Tongue (tissue), 2 donors: ENCODE results near the gene CAMTA1. TPM values are rescaled to one million over a fixed set of nuclear protein-coding genes. Genes with fewer than 3 reads are reported as not detected.

ENCODE experiments used
- DNase-seq: peaks from one replicate; pipeline ENCODE4 v3.0.0-alpha.2; 2015
- total RNA-seq: library from RNA; depleted of rRNA; stranded (reverse); fragments of >200 nt; gene quantifications from one replicate; pipeline ENCODE4 v1.2.3, GENCODE V29; 2014

The CAMTA1 gene, protein sequence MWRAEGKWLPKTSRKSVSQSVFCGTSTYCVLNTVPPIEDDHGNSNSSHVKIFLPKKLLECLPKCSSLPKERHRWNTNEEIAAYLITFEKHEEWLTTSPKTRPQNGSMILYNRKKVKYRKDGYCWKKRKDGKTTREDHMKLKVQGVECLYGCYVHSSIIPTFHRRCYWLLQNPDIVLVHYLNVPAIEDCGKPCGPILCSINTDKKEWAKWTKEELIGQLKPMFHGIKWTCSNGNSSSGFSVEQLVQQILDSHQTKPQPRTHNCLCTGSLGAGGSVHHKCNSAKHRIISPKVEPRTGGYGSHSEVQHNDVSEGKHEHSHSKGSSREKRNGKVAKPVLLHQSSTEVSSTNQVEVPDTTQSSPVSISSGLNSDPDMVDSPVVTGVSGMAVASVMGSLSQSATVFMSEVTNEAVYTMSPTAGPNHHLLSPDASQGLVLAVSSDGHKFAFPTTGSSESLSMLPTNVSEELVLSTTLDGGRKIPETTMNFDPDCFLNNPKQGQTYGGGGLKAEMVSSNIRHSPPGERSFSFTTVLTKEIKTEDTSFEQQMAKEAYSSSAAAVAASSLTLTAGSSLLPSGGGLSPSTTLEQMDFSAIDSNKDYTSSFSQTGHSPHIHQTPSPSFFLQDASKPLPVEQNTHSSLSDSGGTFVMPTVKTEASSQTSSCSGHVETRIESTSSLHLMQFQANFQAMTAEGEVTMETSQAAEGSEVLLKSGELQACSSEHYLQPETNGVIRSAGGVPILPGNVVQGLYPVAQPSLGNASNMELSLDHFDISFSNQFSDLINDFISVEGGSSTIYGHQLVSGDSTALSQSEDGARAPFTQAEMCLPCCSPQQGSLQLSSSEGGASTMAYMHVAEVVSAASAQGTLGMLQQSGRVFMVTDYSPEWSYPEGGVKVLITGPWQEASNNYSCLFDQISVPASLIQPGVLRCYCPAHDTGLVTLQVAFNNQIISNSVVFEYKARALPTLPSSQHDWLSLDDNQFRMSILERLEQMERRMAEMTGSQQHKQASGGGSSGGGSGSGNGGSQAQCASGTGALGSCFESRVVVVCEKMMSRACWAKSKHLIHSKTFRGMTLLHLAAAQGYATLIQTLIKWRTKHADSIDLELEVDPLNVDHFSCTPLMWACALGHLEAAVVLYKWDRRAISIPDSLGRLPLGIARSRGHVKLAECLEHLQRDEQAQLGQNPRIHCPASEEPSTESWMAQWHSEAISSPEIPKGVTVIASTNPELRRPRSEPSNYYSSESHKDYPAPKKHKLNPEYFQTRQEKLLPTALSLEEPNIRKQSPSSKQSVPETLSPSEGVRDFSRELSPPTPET (N-terminal part only)
- total RNA-seq, result 60.6 TPM

GRCh38 chr1:6785318-6785727 is at the start of gene CAMTA1:
Gene CAMTA1 (plus strand): TSS chr1:6785454. CDS start chr1:6785531, 77 bp downstream.
- no peak for DNase-seq

DNA sequence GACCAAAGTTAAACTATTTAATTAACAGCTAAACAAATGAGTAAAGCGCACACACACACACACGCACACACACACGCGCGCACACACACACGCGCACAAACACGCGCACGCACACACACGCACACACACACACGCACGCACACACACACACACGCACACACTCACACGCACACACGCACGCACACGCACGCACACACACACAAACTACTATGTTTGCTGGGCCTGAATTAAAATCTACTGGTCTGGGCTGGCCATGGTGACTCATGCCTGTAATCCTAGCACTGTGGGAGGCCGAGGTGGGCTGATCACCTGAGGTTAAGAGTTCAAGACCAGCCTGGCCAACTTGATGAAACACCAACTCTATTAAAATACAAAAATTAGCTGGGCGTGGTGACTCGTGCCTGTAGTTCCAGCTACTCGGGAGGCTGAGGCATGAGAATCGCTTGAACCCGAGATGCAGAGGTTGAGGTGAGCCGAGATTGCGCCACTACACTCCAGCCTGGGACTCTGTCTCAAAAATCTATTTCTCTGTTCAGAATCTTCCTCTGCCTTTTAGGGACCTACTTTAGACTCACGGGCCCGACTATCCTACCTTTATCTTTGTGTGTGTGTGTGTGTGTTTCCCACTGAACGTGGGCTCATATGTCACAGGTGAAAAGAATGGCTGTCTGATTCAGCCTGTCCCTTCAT is 46.1 kb upstream of the CAMTA1 start:
- DNase-seq, result no peak

DNA sequence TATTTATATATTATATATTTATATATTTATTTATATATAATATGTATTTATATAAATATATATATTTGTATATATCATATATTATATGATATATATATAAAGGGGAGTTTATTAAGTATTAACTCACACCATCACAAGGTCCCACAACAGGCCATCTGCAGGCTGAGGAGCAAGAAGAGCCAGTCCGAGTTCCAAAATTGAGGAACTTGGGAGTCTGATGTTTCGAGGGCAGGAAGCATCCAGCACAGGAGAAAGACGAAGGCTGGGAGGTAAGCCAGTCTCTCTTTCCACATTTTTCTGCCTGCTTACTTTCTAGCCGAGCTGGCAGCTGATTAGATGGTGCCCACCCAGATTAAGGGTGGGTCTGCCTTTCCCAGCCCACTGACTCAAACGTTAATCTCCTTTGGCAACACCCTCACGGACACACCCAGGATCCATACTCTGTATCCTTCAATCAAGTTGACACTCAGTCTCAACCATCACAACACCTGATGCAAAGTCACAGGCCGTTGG is 42.5 kb upstream of the CAMTA1 start:
- DNase-seq, result peak; percentile 13

DNA sequence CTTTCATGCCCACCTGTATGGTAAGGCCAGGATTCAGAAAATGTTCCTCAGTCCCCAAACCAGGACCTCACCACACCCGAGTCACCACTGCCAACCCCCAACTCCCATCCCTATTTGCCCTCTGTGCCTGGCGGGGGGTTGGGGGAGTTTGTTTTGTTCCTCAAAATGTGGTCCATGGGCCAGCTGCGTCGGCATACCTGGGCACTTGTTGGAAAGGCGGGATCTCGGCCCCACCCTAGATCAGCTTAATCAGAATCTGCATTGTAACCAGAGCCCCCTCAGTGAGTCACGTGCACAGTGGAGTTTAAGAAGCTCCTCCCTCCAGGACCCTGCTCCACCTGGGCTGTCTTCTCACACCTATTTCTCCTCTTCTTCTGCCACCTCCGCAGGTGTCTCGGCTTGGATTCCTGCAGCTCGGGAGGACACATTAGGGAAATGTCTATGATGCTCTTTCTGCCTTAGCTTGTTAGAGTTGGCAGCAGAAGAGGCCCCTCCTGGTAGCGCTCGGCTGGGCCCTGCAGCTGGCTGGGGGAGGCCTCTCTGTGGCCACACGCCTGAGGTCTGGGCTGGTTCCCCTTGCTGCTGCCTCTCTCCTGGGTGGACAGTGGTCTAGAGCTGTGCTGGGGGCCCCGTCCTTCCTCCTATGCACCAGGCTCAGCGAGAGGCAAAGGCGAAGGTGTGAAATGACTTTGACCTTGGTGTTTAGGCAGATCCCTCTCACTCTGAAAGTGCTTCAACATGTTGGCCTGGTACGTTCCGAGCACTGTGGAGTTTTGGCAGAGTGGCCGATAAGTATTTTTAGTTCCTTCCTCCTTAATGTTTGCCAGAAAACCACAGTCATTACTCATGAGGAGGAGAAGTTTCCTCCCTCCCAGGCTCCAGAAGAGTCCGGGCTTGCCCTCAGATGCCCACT is 41.8 kb upstream of the CAMTA1 start:
- DNase-seq, result peak; percentile 67

- no peak for DNase-seq
Measured at GRCh38 chr1:6745073-6745472, 40.2 kb upstream of the CAMTA1 start.

GRCh38 chr1:6747674-6748073 is 37.6 kb upstream of the CAMTA1 start:
- DNase-seq, result no peak

DNA sequence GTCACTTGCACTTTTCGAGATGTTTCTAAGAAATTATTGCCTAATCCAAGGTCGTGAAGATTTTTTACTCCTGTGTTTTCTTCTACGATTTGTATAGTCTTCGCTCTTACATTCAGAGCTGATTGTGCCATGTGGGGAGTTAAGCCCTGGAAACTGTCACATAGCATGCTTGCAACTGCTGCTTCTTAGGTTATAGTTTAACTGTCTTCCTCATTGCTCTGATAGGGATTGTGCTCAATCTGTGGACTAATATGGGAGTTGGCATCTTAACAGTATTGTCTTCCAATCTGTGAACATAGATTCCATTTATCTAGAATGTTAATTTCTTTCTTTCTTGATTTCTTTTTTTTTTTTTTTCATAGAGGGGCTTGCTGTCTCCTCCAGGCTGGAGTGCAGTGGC is 34.8 kb upstream of the CAMTA1 start:
- DNase-seq, result no peak

DNA sequence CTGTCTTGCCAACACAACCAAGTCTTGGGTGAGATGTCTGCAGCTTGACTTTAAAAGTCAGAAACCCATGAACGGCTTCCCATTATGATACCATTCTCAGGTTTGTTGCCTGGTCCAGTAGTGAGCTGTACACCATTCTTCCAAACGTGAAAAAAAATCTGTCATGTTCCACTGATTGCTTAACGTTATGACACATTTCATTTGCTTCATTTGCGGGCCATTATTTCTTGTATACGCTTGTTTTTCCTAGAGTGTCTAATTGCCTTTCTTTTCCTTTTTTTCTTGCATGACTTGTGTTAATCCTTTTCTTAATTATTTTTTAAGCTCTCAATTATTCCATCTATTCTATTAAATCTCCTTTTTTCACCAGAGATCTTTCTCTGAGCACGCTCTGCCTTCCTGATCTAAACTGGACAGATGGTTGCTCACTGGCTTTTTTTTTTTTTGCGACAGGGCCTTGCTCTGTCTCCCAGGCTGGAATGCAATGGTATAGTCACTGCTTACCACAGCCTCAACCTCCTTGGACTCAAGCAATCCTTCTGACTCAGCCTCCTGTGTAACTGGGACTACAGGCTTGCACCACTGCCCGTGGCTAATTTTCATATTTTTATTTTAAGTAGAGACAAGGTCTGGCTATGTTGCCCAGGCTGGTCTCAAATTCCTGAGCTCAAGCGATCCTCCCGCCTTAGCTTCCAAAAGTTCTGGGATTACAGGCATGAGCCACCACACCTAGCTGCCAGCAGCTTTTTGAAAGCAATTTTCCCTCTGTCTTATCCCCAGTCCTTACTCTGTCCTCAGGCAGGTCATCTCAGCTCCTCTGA is 31.7 kb upstream of the CAMTA1 start:
- no peak for DNase-seq

DNA sequence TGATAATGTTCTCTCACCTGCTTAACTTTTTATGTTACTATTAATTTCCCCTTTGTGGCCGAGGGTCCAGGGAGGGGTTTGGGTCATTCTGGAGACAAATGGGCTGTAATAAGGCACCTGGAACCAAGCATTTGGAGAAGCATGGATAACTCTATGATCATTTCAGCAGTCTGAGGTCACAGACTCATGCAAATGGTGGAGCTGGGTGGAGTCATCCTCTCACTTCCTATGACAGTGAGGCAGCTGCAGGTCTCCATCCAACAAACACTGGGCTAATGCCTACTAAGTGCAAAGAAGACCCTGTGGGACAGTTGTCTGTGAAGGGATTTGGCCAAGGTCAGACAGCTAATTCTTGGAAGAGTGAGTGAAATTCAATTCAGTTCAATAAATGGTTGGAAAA is 28.8 kb upstream of the CAMTA1 start:
- DNase-seq, result no peak

GRCh38 chr1:6757719-6758435 is 27.4 kb upstream of the CAMTA1 start:
- DNase-seq, result no peak

GRCh38 chr1:6761196-6761737 is 24.0 kb upstream of the CAMTA1 start:
- DNase-seq, result no peak

DNA sequence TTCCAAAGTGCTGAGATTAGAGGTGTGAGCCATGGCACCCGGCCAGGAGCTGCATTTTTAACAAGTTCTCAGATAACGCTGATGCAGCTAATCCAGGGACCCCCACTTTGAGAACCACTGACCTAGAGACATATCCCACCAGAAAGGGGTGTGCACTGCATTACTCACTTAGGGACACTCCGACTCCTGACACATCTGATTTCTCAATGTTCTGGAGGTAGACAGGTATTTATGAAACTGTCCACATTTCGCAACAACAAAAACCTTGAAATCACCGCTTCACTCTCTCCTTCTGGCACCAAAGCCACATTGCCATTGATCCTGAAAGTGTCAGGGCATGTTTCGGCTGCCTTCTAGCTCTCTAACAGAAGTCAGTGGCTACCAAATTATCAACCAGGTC is 23.2 kb upstream of the CAMTA1 start:
- no peak for DNase-seq

DNA sequence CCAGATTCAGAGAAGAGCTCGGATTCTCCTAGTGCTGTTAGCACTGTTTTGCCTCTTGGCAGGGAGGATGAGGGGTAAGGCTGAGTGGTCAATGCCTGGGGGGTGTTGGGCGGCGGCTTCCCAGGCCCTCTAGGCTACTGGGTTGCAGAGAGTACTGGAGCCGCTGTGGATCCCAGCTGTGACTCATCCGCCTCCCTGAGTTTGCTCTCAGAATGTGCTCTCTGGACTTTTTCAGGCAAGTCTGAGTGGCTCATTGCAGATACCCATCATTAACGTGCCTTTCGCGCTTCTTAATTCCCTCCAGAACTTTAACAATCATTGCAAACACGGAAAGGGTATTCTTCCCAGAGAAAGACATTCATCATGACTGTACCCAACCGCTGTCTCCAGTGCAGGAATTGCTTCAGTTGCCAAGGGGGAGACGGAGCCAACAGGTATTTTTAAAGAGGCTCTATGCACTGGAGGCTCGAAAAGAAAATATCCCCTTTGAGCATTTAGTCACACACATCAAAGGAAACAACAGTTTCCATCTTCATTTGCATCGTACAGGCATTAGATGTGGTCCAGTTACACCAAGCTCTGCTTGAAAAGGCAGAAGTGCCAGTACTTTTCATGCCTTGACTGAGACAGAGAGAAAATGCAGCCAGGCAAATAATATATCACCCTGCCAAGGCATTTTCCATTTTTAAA is 14.4 kb upstream of the CAMTA1 start:
- DNase-seq, result peak; percentile 2

- DNase-seq, result no peak
Measured at GRCh38 chr1:6771441-6771769, 13.8 kb upstream of the CAMTA1 start.

GRCh38 chr1:6774381-6774780 is 10.9 kb upstream of the CAMTA1 start:
- DNase-seq, result no peak

GRCh38 chr1:6775261-6776043 is 9.8 kb upstream of the CAMTA1 start:
- no peak for DNase-seq

GRCh38 chr1:6776389-6776788 is 8.9 kb upstream of the CAMTA1 start:
- DNase-seq, result no peak
